HFFc6 (cell line): ENCODE results near the gene DRGX. TPM values are rescaled to one million over a fixed set of nuclear protein-coding genes. Genes with fewer than 3 reads are reported as not detected.

Experiments
- DNase-seq: peaks from one replicate; pipeline ENCODE4 v3.0.0-alpha.2; 2018
- H3K27ac Mint-ChIP-seq: 2 replicates; pipeline ENCODE4 v1.8.0; 2020; ENCODE audit warnings: mild to moderate bottlenecking, mixed read lengths
- H3K27me3 Mint-ChIP-seq: 2 replicates; pipeline ENCODE4 v1.8.0; 2021; ENCODE audit warnings: mild to moderate bottlenecking, moderate library complexity, mixed read lengths; ENCODE audit not compliant: insufficient read depth
- H3K36me3 Mint-ChIP-seq: 2 replicates; pipeline ENCODE4 v1.8.0; 2021; ENCODE audit warnings: low read depth, mixed read lengths
- H3K4me1 Mint-ChIP-seq: 2 replicates; pipeline ENCODE4 v1.8.0; 2020; ENCODE audit warnings: low read depth, mixed read lengths
- H3K4me3 Mint-ChIP-seq: 2 replicates; pipeline ENCODE4 v1.8.0; 2020; ENCODE audit warnings: mild to moderate bottlenecking, moderate library complexity, mixed read lengths
- H3K9me3 Mint-ChIP-seq: 2 replicates; pipeline ENCODE4 v1.8.0; 2020; ENCODE audit warnings: mild to moderate bottlenecking, mixed read lengths
- CTCF ChIP-seq: fragments of 200-600 bp; sonication (generic); IDR thresholded peaks from 2 replicates; pipeline ENCODE4 v1.5.0; 2021; ENCODE audit warnings: antibody characterized with exemption, mild to moderate bottlenecking
- total RNA-seq, 6 experiments: library from RNA; stranded (reverse); fragmentation: NEBNext Ultra II Directional; extraction: Animal tissue kit (Norgen Biotek cat#: 25700); gene quantifications; 2 replicates in 1 of 6; 3 replicates in 5 of 6; pipeline ENCODE4 v1.2.3, GENCODE V29; 2021

Gene DRGX
- total RNA-seq, 6 experiments from 2014 or later = 0.10 to 0.35 (median 0.14) TPM; not detected in 1

GRCh38 chr10:49418328-49418727 lies 22.4 kb upstream of the DRGX start:
- H3K4me1 Mint-ChIP-seq = no peaks in the 10 kb centered on the region
- no peaks in the 10 kb centered on the region for H3K9me3 Mint-ChIP-seq
- no peak for DNase-seq
- TF ChIP-seq CTCF = peak; percentile 36
- no peak overlapping the region for H3K4me3 Mint-ChIP-seq
- no peak overlapping the region for H3K27ac Mint-ChIP-seq
- no peaks in the 10 kb centered on the region for H3K36me3 Mint-ChIP-seq
- H3K27me3 Mint-ChIP-seq = peaks cover 46% of the 10 kb centered on the region

- Mint-ChIP-seq H3K9me3 (no peaks in the 10 kb centered on the region), H3K4me1 (no peaks in the 10 kb centered on the region), H3K27me3 (peaks cover 44% of the 10 kb centered on the region), H3K36me3 (no peaks in the 10 kb centered on the region), H3K27ac (no peak overlapping the region), H3K4me3 (no peak overlapping the region)
- DNase-seq = no peak
- no peak for TF ChIP-seq CTCF
Measured at GRCh38 chr10:49418053-49418326, 22.1 kb upstream of the DRGX start.

DNA sequence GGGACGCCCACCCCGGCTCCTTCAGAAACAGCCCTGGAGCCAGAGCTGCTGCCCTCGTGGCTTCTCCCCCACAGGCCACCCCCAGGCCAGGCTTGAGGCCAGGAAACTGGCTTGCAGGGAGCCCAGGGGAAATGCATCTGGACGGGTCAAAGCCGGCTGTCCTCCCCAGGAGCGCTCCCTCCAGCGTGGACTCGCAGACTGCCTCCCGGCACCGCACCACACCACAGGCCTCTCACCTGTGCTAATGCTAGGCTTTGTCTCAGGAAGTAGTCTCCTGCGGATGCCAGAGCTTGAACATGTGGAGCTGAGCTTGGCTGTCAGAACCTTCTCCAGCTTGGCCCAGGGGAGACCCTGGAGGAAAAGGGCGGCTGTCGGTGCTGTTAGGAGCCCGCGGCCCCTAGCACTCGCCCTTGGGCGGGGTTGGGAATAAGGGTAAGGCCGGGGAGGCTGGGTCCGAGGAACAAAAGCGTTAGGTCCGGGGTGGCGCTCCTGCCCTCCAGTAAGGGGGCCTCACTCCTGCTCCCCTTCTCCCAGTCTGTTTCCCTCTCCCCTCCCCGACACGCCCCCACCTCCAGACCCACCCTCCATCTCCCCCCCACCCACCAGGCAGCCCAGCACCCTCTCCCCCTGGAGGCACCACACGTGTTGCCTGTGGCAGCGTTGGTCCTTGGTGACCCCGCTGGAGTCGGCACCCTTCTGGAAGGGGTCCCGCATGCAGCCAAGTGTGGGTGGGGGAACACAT lies 21.6 kb upstream of the DRGX start:
- no peaks in the 10 kb centered on the region for H3K9me3 Mint-ChIP-seq
- no peaks in the 10 kb centered on the region for H3K36me3 Mint-ChIP-seq
- H3K27me3 Mint-ChIP-seq = peaks cover 45% of the 10 kb centered on the region
- no peak for DNase-seq
- H3K4me1 Mint-ChIP-seq = no peaks in the 10 kb centered on the region
- TF ChIP-seq CTCF = no peak
- no peak overlapping the region for H3K4me3 Mint-ChIP-seq
- H3K27ac Mint-ChIP-seq = no peak overlapping the region

DNA sequence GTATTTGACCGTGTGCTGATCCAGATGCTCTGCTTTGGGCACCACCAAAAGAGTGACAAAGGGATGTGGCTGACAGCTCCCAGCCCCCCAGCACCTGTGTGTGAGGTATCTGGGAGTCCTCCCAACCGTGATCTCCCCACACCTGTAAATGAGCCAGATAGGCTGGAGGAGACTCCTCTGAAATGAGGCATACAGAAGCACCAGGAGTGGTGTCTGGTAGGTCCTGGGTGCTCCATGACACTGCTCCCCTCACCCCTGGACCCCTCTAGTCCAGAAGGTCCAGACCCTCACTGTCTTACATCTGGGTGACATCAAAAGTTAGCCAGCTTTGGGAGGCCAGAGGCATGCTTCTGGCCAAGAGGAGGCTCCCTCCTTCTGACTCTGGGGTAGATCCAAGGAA lies 20.0 kb upstream of the DRGX start:
- DNase-seq = no peak
- H3K27me3 Mint-ChIP-seq = peaks cover 53% of the 10 kb centered on the region
- no peak for TF ChIP-seq CTCF
- no peak overlapping the region for H3K27ac Mint-ChIP-seq
- H3K4me1 Mint-ChIP-seq = no peaks in the 10 kb centered on the region
- H3K4me3 Mint-ChIP-seq = no peak overlapping the region
- no peaks in the 10 kb centered on the region for H3K9me3 Mint-ChIP-seq
- no peaks in the 10 kb centered on the region for H3K36me3 Mint-ChIP-seq

- H3K4me3 Mint-ChIP-seq = no peak overlapping the region
- H3K27ac Mint-ChIP-seq = no peak overlapping the region
- no peaks in the 10 kb centered on the region for H3K36me3 Mint-ChIP-seq
- peaks cover 57% of the 10 kb centered on the region for H3K27me3 Mint-ChIP-seq
- no peaks in the 10 kb centered on the region for H3K4me1 Mint-ChIP-seq
- DNase-seq = no peak
- no peak for TF ChIP-seq CTCF
- no peaks in the 10 kb centered on the region for H3K9me3 Mint-ChIP-seq
Measured at GRCh38 chr10:49415109-49415508, 19.2 kb upstream of the DRGX start.

DNA sequence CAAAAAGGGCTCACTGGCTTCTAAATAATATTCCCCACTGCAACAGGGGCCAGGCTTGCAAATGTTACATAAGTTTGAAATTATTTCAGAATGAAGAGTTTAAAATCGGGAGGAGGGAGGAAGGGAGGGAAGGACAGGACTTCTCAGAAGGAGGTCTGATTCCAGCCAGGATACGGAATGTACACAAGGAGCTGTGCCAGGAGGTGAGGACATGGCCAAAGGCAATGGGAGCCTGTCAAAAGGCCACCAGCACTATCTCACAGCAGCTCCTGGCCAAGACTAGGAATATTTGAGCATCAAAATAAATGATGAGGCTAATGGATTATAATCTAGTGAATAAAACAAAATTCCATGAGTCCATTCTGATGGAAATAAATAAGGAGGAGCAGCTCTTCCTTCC lies 18.6 kb upstream of the DRGX start:
- Mint-ChIP-seq H3K36me3 (no peaks in the 10 kb centered on the region), H3K27me3 (peaks cover 57% of the 10 kb centered on the region), H3K9me3 (no peaks in the 10 kb centered on the region), H3K4me1 (no peaks in the 10 kb centered on the region), H3K27ac (no peak overlapping the region), H3K4me3 (no peak overlapping the region)
- DNase-seq = no peak
- TF ChIP-seq CTCF = no peak
